Astrocyte of the cerebellum (primary cell): ENCODE measurements around the gene SYNGAP1.

Experiments
- DNase-seq: peaks from one replicate; pipeline ENCODE4 v3.0.0-alpha.2; 2011; ENCODE audit warnings: low read depth
- H3K4me3 ChIP-seq: 2 replicates; pipeline ENCODE4 v1.5.1; 2011; ENCODE audit warnings: mild to moderate bottlenecking, low read depth, low read length, moderate library complexity
- CTCF ChIP-seq: IDR thresholded peaks from 2 replicates; pipeline ENCODE4 v1.5.1; 2012; ENCODE audit warnings: low read length, low read depth, moderate library complexity, mild to moderate bottlenecking; ENCODE audit errors: missing control alignments
- in situ Hi-C: cut with HindIII; loops from 2 replicates; pipeline ENCODE4 v1.10.0; 2017; ENCODE audit warnings: low sequenced_read_pairs

SYNGAP1 gene

DNA sequence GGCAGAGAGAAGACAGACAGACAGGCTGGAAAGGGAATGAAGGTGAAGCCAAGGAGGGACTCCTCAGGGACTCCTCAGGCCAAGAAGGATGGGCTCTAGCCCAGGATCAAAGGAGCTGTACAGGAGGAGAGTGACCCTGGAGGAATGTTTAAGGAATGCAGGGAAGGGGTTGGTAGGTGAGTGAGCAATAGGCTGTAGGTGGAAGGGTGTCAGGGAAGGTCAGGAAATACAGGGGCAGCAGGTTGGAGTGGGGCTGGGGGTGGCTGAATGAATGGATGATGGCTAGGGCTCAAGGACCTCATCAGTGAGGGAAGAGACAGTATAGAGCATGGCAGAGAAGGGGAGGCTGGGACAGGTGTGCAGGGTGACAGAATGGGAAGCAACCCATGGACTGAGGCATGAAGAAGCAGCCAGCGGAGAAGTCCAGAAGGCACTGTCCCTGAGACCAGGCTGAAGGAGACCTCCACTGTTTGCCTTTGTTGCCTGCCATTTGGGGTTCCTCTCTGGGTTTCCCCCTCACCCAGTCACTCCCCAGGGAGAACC, 13.2 kb downstream of the SYNGAP1 start:
- H3K4me3 ChIP-seq, result no peak overlapping the region
- in situ Hi-C loops, result no loop called here
- no peak for TF ChIP-seq CTCF
- DNase-seq, result no peak

DNA sequence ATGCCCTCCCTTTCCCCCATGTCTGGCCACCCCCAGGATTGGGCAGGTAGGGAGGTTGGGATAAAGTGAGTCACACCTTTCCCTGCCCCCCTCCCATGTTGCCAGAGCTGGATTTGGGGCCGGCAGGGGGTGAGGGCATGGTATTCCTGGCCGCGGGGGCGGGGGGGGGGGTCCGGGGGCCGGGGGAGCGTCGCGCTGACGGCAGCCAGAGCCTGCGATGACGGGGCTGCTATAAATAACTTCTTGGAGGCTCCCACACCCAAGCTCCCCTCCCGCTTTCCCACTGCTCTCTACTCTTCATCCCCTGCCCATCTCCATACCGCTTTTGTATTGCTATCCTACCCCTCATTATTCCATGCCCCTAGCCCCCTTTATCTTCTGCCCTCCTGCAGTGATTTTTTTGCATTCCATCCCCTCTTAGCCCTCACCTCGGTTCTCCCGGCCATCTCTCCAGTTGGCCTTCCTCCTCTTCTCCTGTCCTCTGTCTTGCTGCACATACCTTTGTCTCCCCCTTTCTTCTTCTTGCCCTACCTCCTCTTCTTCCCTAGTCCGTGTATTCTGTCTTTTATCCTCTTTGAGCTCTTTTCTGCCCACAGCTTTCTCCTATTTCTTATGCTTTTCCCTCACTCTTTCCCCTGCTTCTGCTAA, 13.8 kb downstream of the SYNGAP1 start:
- no peak overlapping the region for H3K4me3 ChIP-seq
- no peak for DNase-seq
- in situ Hi-C loops, result no loop called here
- TF ChIP-seq CTCF, result no peak

DNA sequence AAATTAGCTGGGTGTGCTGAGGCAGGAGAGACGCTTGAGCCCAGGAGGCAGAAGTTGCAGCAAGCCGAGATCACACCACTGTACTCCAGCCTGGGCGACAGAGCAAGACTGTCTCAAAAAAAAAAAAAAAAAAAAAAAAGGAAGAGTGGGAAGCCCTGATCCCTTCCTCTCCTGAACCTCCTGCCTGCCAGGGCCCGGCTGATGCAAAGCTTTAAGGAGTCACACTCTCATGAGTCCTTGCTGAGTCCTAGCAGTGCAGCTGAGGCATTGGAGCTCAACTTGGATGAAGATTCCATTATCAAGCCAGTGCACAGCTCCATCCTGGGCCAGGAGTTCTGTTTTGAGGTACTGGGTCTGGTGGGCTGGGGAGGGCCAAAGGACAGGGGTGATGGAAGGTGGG, 15.1 kb downstream of the SYNGAP1 start:
- DNase-seq, result no peak
- in situ Hi-C loops, result no loop called here
- H3K4me3 ChIP-seq, result no peak overlapping the region
- TF ChIP-seq CTCF, result no peak

DNA sequence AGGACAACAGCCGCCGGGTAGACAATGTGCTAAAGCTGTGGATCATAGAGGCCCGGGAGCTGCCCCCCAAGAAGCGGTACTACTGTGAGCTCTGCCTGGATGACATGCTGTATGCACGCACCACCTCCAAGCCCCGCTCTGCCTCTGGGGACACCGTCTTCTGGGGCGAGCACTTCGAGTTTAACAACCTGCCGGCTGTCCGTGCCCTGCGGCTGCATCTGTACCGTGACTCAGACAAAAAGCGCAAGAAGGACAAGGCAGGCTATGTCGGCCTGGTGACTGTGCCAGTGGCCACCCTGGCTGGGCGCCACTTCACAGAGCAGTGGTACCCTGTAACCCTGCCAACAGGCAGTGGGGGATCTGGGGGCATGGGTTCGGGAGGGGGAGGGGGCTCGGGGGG, 17.8 kb downstream of the SYNGAP1 start:
- H3K4me3 ChIP-seq, result no peak overlapping the region
- TF ChIP-seq CTCF, result no peak
- in situ Hi-C loops, result no loop called here
- no peak for DNase-seq

- no peak for DNase-seq
- TF ChIP-seq CTCF, result no peak
- H3K4me3 ChIP-seq, result no peak overlapping the region
- in situ Hi-C loops, result no loop called here
Observed at GRCh38 chr6:33438978-33439594, 19.2 kb downstream of the SYNGAP1 start.

- in situ Hi-C loops, result no loop called here
- no peak overlapping the region for H3K4me3 ChIP-seq
- no peak for TF ChIP-seq CTCF
- no peak for DNase-seq
Observed at GRCh38 chr6:33439956-33440648, 20.2 kb downstream of the SYNGAP1 start.
